Panc1 (cell line): ENCODE measurements around the gene TMOD4. TPM values are rescaled to one million over a fixed set of nuclear protein-coding genes. Genes with fewer than 3 reads are reported as not detected.

Source experiments
- ATAC-seq: fragments of 200-7000 bp; cut with Tn5 transposase; 2 replicates; pipeline ENCODE4 v1.9.1; 2020; ENCODE audit warnings: mild to moderate bottlenecking, moderate library complexity
- BruUV-seq: library from RNA; stranded (reverse); fragments of 400-500 nt; replicated peaks from 2 replicates; lab custom pipeline; 2021; lab: Mats Ljungman, UMichigan
- CTCF ChIA-PET: fragments of 300-600 bp; sonication (Branson Sonifier 250); formaldehyde crosslinking; loops from one replicate; lab custom pipeline; 2022; ENCODE audit warnings: antibody characterized with exemption; lab: Charles Lee
- POLR2A ChIA-PET: fragments of 300-600 bp; sonication (Branson Sonifier 250); formaldehyde crosslinking; loops from one replicate; lab custom pipeline; 2022; ENCODE audit warnings: antibody characterized with exemption; lab: Charles Lee
- DNase-seq: peaks from one replicate; pipeline ENCODE4 v3.0.0-alpha.2; 2010; ENCODE audit warnings: low read depth, low spot score
- H3K27ac ChIP-seq: 2 replicates; pipeline ENCODE4 v1.5.1; 2011; ENCODE audit warnings: mild to moderate bottlenecking, low read length, inconsistent platforms
- H3K27me3 ChIP-seq: fragments of 200-500 bp; sonication (Bioruptor generic); 2 replicates; pipeline ENCODE4 v1.6.0; 2014; ENCODE audit warnings: low read length, inconsistent platforms; ENCODE audit not compliant: control insufficient read depth, insufficient read depth
- H3K36me3 ChIP-seq: fragments of 200-500 bp; sonication (Bioruptor generic); 2 replicates; pipeline ENCODE4 v1.5.1; 2014; ENCODE audit warnings: inconsistent platforms, mild to moderate bottlenecking, low read length, moderate library complexity; ENCODE audit not compliant: control insufficient read depth, insufficient read depth
- H3K4me1 ChIP-seq: 2 replicates; pipeline ENCODE4 v1.5.1; 2011; ENCODE audit warnings: inconsistent platforms, mild to moderate bottlenecking, low read length, moderate library complexity; ENCODE audit not compliant: control insufficient read depth, insufficient read depth
- H3K4me3 ChIP-seq, 2 experiments: 2 replicates each; pipeline ENCODE4 v1.5.1; 2011 to 2012; ENCODE audit warnings: low read depth in 2 of 2, low read length in 2 of 2, mild to moderate bottlenecking in 2 of 2, inconsistent platforms in 1 of 2, moderate library complexity in 1 of 2
- H3K9me3 ChIP-seq: fragments of 200-500 bp; sonication (Bioruptor generic); 2 replicates; pipeline ENCODE4 v1.5.1; 2014; ENCODE audit warnings: low read depth, mild to moderate bottlenecking, inconsistent platforms, low read length, moderate library complexity; ENCODE audit not compliant: control insufficient read depth, insufficient read depth
- POLR2AphosphoS5 ChIP-seq: IDR thresholded peaks from 2 replicates; pipeline ENCODE4 v1.6.1; 2012; ENCODE audit warnings: mild to moderate bottlenecking, low read depth, low read length, moderate library complexity
- SIN3A ChIP-seq: IDR thresholded peaks from 2 replicates; pipeline ENCODE4 v1.6.1; 2012; ENCODE audit warnings: low read depth, mild to moderate bottlenecking, low read length, moderate library complexity, borderline replicate concordance; ENCODE audit not compliant: insufficient read depth
- TCF7L2 ChIP-seq: IDR thresholded peaks from 2 replicates; pipeline ENCODE4 v1.6.1; 2011; ENCODE audit warnings: mild to moderate bottlenecking, low read depth, low read length, inconsistent platforms
- in situ Hi-C: cut with HindIII; loops from 2 replicates; pipeline ENCODE4 v1.10.0; 2016; ENCODE audit warnings: low sequenced_read_pairs, low pct_unique_long_range_greater_than_20kb
- intact Hi-C: fragments of 100-400 bp; cut with micrococcal nuclease; formaldehyde crosslinking; loops from one replicate; pipeline ENCODE4 v1.10.0; 2022; ENCODE audit not compliant: unreplicated experiment
- total RNA-seq: library from RNA; stranded (reverse); gene quantifications from one replicate; pipeline ENCODE4 v1.2.1, GENCODE V29; 2021; ENCODE audit not compliant: unreplicated experiment
- TF ChIP-seq, protein P1 (sequence below): fragments of 450-650 bp; IDR thresholded peaks from 2 replicates; pipeline ENCODE4 v1.5.1; 2017; ENCODE audit warnings: mild to moderate bottlenecking
- TF ChIP-seq, protein P2 (sequence below), 2 experiments: IDR thresholded peaks; 2 replicates each; pipeline ENCODE4 v1.6.1; 2011 to 2012; ENCODE audit warnings: low read depth in 2 of 2, control low read depth in 1 of 2, low read length in 1 of 2, mild to moderate bottlenecking in 1 of 2, moderate library complexity in 1 of 2; ENCODE audit not compliant: insufficient read depth in 1 of 2

The TMOD4 gene
- total RNA-seq, 1 experiment from 2014 or later, result 0.80 TPM

DNA sequence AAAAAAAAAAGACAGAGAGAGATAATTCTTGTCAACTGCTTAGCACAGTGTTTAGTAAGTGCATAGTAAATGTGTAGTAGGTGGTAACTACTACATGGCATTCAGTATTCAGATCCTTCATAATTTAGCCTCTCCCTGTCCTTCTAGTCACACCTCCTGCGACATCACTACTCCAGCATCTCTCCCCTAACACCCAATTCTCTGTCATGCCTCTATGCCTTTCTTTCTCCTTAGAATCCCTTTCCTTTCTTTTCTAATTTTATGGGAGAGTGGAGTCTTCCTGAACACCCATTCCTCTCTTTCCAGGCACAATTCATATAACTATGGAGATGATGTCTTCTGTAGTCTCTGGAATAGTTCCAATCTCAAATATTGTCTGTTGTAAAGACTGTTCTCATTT, 18.1 kb upstream of the TMOD4 start:
- ATAC-seq, result no peak
- no peak overlapping the region; a peak in 1 of 4 replicates for H3K4me3 ChIP-seq
- POLR2A ChIA-PET, result no interaction called here
- peaks cover 15% of the 10 kb centered on the region for H3K4me1 ChIP-seq
- CTCF ChIA-PET, result no interaction called here
- H3K36me3 ChIP-seq, result no peaks in the 10 kb centered on the region; the same call in 1 of the 2 replicates
- no peaks in the 10 kb centered on the region for H3K27me3 ChIP-seq
- TF ChIP-seq, protein P1, sequence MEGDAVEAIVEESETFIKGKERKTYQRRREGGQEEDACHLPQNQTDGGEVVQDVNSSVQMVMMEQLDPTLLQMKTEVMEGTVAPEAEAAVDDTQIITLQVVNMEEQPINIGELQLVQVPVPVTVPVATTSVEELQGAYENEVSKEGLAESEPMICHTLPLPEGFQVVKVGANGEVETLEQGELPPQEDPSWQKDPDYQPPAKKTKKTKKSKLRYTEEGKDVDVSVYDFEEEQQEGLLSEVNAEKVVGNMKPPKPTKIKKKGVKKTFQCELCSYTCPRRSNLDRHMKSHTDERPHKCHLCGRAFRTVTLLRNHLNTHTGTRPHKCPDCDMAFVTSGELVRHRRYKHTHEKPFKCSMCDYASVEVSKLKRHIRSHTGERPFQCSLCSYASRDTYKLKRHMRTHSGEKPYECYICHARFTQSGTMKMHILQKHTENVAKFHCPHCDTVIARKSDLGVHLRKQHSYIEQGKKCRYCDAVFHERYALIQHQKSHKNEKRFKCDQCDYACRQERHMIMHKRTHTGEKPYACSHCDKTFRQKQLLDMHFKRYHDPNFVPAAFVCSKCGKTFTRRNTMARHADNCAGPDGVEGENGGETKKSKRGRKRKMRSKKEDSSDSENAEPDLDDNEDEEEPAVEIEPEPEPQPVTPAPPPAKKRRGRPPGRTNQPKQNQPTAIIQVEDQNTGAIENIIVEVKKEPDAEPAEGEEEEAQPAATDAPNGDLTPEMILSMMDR, result no peak
- TF ChIP-seq POLR2AphosphoS5 (no peak), TCF7L2 (no peak), SIN3A (no peak)
- TF ChIP-seq, protein P2, sequence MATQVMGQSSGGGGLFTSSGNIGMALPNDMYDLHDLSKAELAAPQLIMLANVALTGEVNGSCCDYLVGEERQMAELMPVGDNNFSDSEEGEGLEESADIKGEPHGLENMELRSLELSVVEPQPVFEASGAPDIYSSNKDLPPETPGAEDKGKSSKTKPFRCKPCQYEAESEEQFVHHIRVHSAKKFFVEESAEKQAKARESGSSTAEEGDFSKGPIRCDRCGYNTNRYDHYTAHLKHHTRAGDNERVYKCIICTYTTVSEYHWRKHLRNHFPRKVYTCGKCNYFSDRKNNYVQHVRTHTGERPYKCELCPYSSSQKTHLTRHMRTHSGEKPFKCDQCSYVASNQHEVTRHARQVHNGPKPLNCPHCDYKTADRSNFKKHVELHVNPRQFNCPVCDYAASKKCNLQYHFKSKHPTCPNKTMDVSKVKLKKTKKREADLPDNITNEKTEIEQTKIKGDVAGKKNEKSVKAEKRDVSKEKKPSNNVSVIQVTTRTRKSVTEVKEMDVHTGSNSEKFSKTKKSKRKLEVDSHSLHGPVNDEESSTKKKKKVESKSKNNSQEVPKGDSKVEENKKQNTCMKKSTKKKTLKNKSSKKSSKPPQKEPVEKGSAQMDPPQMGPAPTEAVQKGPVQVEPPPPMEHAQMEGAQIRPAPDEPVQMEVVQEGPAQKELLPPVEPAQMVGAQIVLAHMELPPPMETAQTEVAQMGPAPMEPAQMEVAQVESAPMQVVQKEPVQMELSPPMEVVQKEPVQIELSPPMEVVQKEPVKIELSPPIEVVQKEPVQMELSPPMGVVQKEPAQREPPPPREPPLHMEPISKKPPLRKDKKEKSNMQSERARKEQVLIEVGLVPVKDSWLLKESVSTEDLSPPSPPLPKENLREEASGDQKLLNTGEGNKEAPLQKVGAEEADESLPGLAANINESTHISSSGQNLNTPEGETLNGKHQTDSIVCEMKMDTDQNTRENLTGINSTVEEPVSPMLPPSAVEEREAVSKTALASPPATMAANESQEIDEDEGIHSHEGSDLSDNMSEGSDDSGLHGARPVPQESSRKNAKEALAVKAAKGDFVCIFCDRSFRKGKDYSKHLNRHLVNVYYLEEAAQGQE (IDR thresholded peaks at IDR 0.05; ENCODE audit: insufficient read depth in 1 of 2, low read depth in 2 of 2, low read length in 1 of 2), result no peak
- H3K27ac ChIP-seq, result peak overlapping the region; percentile 24; the same call in 1 of the 2 replicates
- no TSS peak for BruUV-seq
- intact Hi-C loops, result no loop called here
- in situ Hi-C loops, result no loop called here
- DNase-seq, result no peak
- H3K9me3 ChIP-seq, result no peaks in the 10 kb centered on the region

DNA sequence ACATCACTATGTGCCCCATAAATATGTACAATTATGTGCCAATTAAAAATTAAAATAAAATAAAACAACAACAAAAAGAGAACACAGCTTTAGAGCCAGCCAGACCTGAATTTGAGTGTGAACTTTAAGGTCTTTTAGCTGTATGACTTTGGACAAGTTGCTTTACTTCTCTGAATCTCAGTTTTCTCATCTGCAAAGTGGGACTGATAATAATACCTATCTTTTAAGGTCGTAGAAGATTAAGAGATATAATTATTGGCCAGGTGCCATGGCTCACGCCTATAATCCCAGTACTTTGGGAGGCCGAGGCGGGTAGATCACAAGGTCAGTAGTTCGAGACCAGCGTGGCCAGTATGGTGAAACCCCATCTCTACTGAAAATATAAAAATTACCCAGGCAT, 17.5 kb upstream of the TMOD4 start:
- H3K9me3 ChIP-seq, result no peaks in the 10 kb centered on the region
- H3K36me3 ChIP-seq, result no peaks in the 10 kb centered on the region; the same call in 1 of the 2 replicates
- no peak overlapping the region for H3K27ac ChIP-seq
- no TSS peak for BruUV-seq
- no peaks in the 10 kb centered on the region for H3K27me3 ChIP-seq
- ATAC-seq (no peak), DNase-seq (no peak)
- intact Hi-C loops, result no loop called here
- no peak overlapping the region for H3K4me3 ChIP-seq
- TF ChIP-seq TCF7L2 (no peak), SIN3A (no peak)
- TF ChIP-seq, protein P2 (IDR thresholded peaks at IDR 0.05; ENCODE audit: insufficient read depth in 1 of 2, low read depth in 2 of 2, low read length in 1 of 2), result no peak
- TF ChIP-seq, protein P1, result no peak
- ChIA-PET CTCF (no interaction called here), POLR2A (no interaction called here)
- in situ Hi-C loops, result no loop called here
- peaks cover 15% of the 10 kb centered on the region for H3K4me1 ChIP-seq
